BJ (cell line): Measurements from ENCODE around the gene TTC23. TPM values are rescaled to one million over a fixed set of nuclear protein-coding genes. Genes with fewer than 3 reads are reported as not detected.

ENCODE experiments used
- CTCF ChIA-PET: fragments of 350-600 bp; formaldehyde crosslinking; extraction: SDS; loops from one replicate; lab custom pipeline; 2021; ENCODE audit warnings: antibody characterized with exemption, inconsistent platforms; lab: Yijun Ruan, JAX
- POLR2A ChIA-PET: fragments of 300-600 bp; sonication (Branson Sonifier 250); formaldehyde crosslinking; extraction: SDS; loops from one replicate; lab custom pipeline; 2021; ENCODE audit warnings: antibody characterized with exemption; lab: Charles Lee
- DNase-seq: peaks from one replicate; pipeline ENCODE4 v3.0.0-alpha.2; 2011; ENCODE audit warnings: low read depth
- H3K27me3 ChIP-seq: 2 replicates; pipeline ENCODE4 v1.6.0; 2011; ENCODE audit warnings: low read length; ENCODE audit not compliant: control insufficient read depth, insufficient read depth
- H3K36me3 ChIP-seq: 2 replicates; pipeline ENCODE4 v1.5.1; 2011; ENCODE audit warnings: low read length; ENCODE audit not compliant: control insufficient read depth, insufficient read depth
- H3K4me3 ChIP-seq: 2 replicates; pipeline ENCODE4 v1.5.1; 2011; ENCODE audit warnings: low read depth, mild to moderate bottlenecking, control low read depth, low read length
- CTCF ChIP-seq: IDR thresholded peaks from 2 replicates; pipeline ENCODE4 v1.5.1; 2011; ENCODE audit warnings: low read depth, mild to moderate bottlenecking, control low read depth, inconsistent platforms, low read length, moderate library complexity; ENCODE audit not compliant: insufficient read depth
- polyA plus RNA-seq: library from polyadenylated mRNA; depleted of rRNA; stranded (reverse); fragments of >200 nt; gene quantifications from 2 replicates; pipeline ENCODE4 v1.2.3, GENCODE V29; 2011

The TTC23 gene
- polyA plus RNA-seq, 1 experiment = 3.6 TPM

- H3K27me3 ChIP-seq = no peaks in the 10 kb centered on the region
- no peak for TF ChIP-seq CTCF
- ChIA-PET POLR2A (no interaction called here), CTCF (interaction anchor here (1.3 kb wide), 1 partner anchor 60 kb away, joined by 3 read pairs; the partner anchor contains the start of gene SYNM)
- peaks cover 1% of the 10 kb centered on the region for H3K36me3 ChIP-seq
- DNase-seq = no peak
- no peak overlapping the region for H3K4me3 ChIP-seq
These were observed 84.2 kb downstream of the TTC23 start for GRCh38 chr15:99165020-99165790.

GRCh38 chr15:99164119-99164518 lies 85.3 kb downstream of the TTC23 start:
- no peak for TF ChIP-seq CTCF
- ChIA-PET CTCF (no interaction called here), POLR2A (no interaction called here)
- no peak overlapping the region for H3K4me3 ChIP-seq
- no peak for DNase-seq
- peaks cover 1% of the 10 kb centered on the region for H3K36me3 ChIP-seq
- H3K27me3 ChIP-seq = no peaks in the 10 kb centered on the region

DNA sequence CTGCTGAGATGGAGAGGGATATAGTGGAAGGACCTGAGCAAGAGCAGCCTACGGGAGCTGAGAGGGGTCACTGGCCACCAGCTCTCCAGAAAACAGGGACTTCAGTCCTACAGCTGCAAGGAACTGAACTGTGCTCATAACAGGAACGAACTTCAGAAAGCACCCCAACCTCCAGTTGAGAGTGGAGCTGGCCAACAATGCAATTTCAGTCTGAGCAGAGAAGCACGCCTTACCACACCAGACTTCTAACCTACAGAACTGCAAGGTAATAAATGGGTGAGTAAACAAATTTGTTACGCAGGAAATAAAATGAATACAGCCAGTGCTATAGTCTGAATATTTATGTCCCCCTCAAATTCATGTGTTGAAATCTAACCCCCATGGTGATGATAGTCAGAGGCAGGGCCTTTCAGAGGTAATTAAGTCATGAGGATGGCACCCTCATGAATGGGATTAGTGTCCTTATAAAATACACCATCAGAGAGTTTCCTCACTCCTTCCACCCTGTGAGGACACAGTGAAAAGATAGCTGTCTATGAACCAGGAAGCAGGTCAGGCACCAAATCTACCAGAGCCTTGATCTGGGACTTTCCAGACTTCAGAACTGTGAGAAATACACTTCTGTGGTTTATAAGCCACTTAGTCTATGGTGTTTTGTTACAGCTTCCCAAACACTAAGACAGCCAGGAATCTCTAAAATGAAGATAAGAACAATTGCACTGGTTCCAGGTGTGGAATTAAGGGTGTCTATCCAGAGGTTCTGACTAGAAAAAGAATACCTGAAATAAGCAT lies 85.9 kb downstream of the TTC23 start:
- no peak for DNase-seq
- TF ChIP-seq CTCF = no peak
- Histone ChIP-seq H3K4me3 (no peak overlapping the region), H3K36me3 (peaks cover 1% of the 10 kb centered on the region), H3K27me3 (no peaks in the 10 kb centered on the region)
- POLR2A ChIA-PET = no interaction called here
- CTCF ChIA-PET = interaction anchor here (1.5 kb wide), 1 partner anchor 63 kb away, joined by 10 read pairs; no protein-coding TSS in a partner anchor

DNA sequence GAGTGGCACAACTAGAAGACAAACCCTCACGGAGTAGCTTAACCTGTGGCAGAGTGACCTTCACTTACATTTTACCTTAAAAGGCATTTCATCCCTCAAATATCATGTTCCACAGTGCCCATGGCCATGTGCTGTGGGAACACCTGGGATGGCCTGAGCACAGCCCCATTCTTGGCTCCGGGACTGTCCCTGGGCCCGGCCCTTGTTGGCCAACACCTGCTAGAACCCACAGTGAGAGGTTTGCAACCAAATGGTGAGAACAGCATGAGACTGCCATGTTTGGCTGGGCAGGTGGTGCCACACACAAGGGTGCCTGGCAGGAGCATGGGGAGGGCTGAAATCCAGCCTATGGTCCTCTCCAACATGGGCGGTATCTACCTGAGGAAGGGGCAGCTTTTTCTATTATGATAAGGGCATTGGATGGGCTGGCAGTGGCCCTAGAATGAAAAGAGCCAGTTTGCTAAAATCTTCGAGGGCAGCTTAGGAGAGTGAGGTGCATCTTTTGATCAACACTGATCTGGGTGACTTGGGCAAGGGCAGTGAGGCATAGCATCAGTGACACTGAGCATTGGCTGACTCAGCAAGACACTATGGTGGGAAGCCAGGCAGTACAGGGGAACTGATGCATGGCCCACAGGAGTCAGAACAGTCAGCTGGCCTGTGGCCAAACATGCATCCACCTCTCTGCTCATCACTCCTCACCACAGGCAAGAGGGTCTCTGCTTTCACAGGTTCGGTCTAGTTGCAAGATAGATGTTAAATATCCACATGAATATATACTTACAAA lies 90.6 kb downstream of the TTC23 start:
- ChIA-PET CTCF (interaction anchor here (0.7 kb wide), 1 partner anchor 10 kb away, joined by 3 read pairs; no protein-coding TSS in a partner anchor), POLR2A (no interaction called here)
- no peak for TF ChIP-seq CTCF
- no peaks in the 10 kb centered on the region for H3K27me3 ChIP-seq
- H3K36me3 ChIP-seq = no peaks in the 10 kb centered on the region; the same call in 1 of the 2 replicates
- no peak for DNase-seq
- no peak overlapping the region for H3K4me3 ChIP-seq
